CD4-positive, alpha-beta T cell (primary cell): ENCODE data around the gene MICALL2. TPM values are rescaled to one million over a fixed set of nuclear protein-coding genes. Genes with fewer than 3 reads are reported as not detected.
A peak's percentile ranks its signal among the peaks of the same experiment; 100 is the strongest.

Experiments used
- ATAC-seq: fragments of 200-7000 bp; cut with Tn5 transposase; one replicate; pipeline ENCODE4 v1.10.0; 2022; ENCODE audit warnings: mild to moderate bottlenecking; ENCODE audit not compliant: poor library complexity
- CTCF ChIA-PET: fragments of 350-600 bp; sonication (Branson Sonifier 250); formaldehyde crosslinking; loops from one replicate; lab custom pipeline; 2021; ENCODE audit warnings: antibody characterized with exemption, inconsistent platforms; lab: Charles Lee
- POLR2A ChIA-PET: fragments of 350-600 bp; sonication (Branson Sonifier 250); formaldehyde crosslinking; loops from one replicate; lab custom pipeline; 2021; ENCODE audit warnings: antibody characterized with exemption, inconsistent platforms; lab: Charles Lee
- DNase-seq, 14 experiments: peaks; one replicate each; pipeline ENCODE4 v3.0.0-alpha.2; 2013 to 2020; ENCODE audit warnings: mixed read lengths in 2 of 14
- H3K27ac ChIP-seq, 2 donors: one replicate each; pipeline versions ENCODE4 v1.5.1 to v1.7.0; 2013; ENCODE audit warnings: low read length in 2 of 2, low read depth in 1 of 2, mild to moderate bottlenecking in 1 of 2
- H3K27me3 ChIP-seq, 2 experiments: 1 replicate in 1 of 2; 2 replicates in 1 of 2; pipeline versions ENCODE4 v1.6.1 to v1.7.0; 2013; ENCODE audit warnings: low read length in 2 of 2, control low read depth in 1 of 2, mild to moderate bottlenecking in 1 of 2, moderate library complexity in 1 of 2; ENCODE audit not compliant: insufficient read depth in 2 of 2, control insufficient read depth in 1 of 2
- H3K36me3 ChIP-seq: one replicate; pipeline ENCODE4 v1.6.1; 2013; ENCODE audit warnings: low read length, control low read depth; ENCODE audit not compliant: insufficient read depth
- H3K4me1 ChIP-seq: one replicate; pipeline ENCODE4 v1.6.1; 2013; ENCODE audit warnings: low read length, control low read depth; ENCODE audit not compliant: insufficient read depth
- H3K4me3 ChIP-seq: one replicate; pipeline ENCODE4 v1.5.1; 2013; ENCODE audit warnings: mild to moderate bottlenecking, low read length, moderate library complexity
- H3K9me3 ChIP-seq, 2 experiments: 1 replicate in 1 of 2; 2 replicates in 1 of 2; pipeline versions ENCODE4 v1.6.1 to v1.7.0; 2013; ENCODE audit warnings: low read length in 2 of 2, mild to moderate bottlenecking in 2 of 2, control low read depth in 1 of 2, moderate library complexity in 1 of 2; ENCODE audit not compliant: control insufficient read depth in 1 of 2, insufficient read depth in 1 of 2
- H3K27ac Mint-ChIP-seq: one replicate; pipeline ENCODE4 v1.8.0; 2020; ENCODE audit warnings: mixed read lengths
- H3K27me3 Mint-ChIP-seq: one replicate; pipeline ENCODE4 v1.8.0; 2021; ENCODE audit warnings: mixed read lengths
- H3K36me3 Mint-ChIP-seq: one replicate; pipeline ENCODE4 v1.8.0; 2021; ENCODE audit warnings: low read depth, mixed read lengths
- H3K4me1 Mint-ChIP-seq: one replicate; pipeline ENCODE4 v1.8.0; 2021; ENCODE audit warnings: low read depth, mixed read lengths
- H3K4me3 Mint-ChIP-seq: one replicate; pipeline ENCODE4 v1.8.0; 2020; ENCODE audit warnings: mild to moderate bottlenecking, mixed read lengths
- H3K9me3 Mint-ChIP-seq: one replicate; pipeline ENCODE4 v1.8.0; 2020; ENCODE audit warnings: mixed read lengths
- CTCF ChIP-seq: fragments of 200-600 bp; IDR thresholded peaks from one replicate; pipeline ENCODE4 v1.8.0; 2022; ENCODE audit warnings: antibody characterized with exemption, mild to moderate bottlenecking
- intact Hi-C, 2 experiments: fragments of 100-400 bp; cut with DNase I in 1 of 2; cut with micrococcal nuclease in 1 of 2; formaldehyde crosslinking; loops; one replicate each; pipeline versions ENCODE4 v1.15.1 to v1.9.0; 2023 to 2025; cut with DNase I, micrococcal nuclease
- total RNA-seq, 174 experiments: library from RNA in 2 of 174; stranded (reverse) in 2 of 174; gene quantifications; one replicate each; pipeline ENCODE4 v1.2.3 and lab custom pipeline; 2021 to 2026

Gene MICALL2
- total RNA-seq, 2 experiments from 2014 or later = 1.9 to 2.2 TPM

- H3K27ac ChIP-seq = no peak overlapping the region
- peaks cover 27% of the 10 kb centered on the region for H3K4me1 Mint-ChIP-seq
- peak overlapping the region; percentile 74 for H3K4me3 ChIP-seq
- no peaks in the 10 kb centered on the region for H3K9me3 Mint-ChIP-seq
- CTCF ChIA-PET = interaction anchor here (1.0 to 1.5 kb wide), 2 partner anchors 29 to 51 kb away, joined by 3 read pairs; no protein-coding TSS in a partner anchor
- DNase-seq (peak in 1 of 14 experiments; percentile 4), ATAC-seq (no peak)
- intact Hi-C loops = loop anchor here in 1 of 2 experiments (10.0 kb wide), 1 partner anchor 741 kb away; the partner anchor contains the start of genes MRM2 and NUDT1
- no peaks in the 10 kb centered on the region for H3K9me3 ChIP-seq
- POLR2A ChIA-PET = interaction anchor here (1.4 kb wide), 1 partner anchor 29 kb away, joined by 3 read pairs; no protein-coding TSS in a partner anchor
- H3K36me3 ChIP-seq = peaks cover 35% of the 10 kb centered on the region
- peak overlapping the region; percentile 42 for H3K27ac Mint-ChIP-seq
- H3K27me3 ChIP-seq = no peaks in the 10 kb centered on the region
- H3K36me3 Mint-ChIP-seq = peaks cover 36% of the 10 kb centered on the region
- TF ChIP-seq CTCF = no peak
- peaks cover 57% of the 10 kb centered on the region for H3K4me1 ChIP-seq
- peaks cover 4% of the 10 kb centered on the region for H3K27me3 Mint-ChIP-seq
- peak overlapping the region; percentile 85 for H3K4me3 Mint-ChIP-seq
These were observed 44.1 kb upstream of the MICALL2 start for GRCh38 chr7:1503390-1503789.

GRCh38 chr7:1502845-1503244, 43.6 kb upstream of the MICALL2 start:
- peaks cover 41% of the 10 kb centered on the region for H3K36me3 Mint-ChIP-seq
- H3K4me1 Mint-ChIP-seq = peaks cover 24% of the 10 kb centered on the region
- Histone ChIP-seq H3K36me3 (peaks cover 40% of the 10 kb centered on the region), H3K4me3 (peak overlapping the region; percentile 74), H3K4me1 (peaks cover 56% of the 10 kb centered on the region), H3K27me3 (no peaks in the 10 kb centered on the region), H3K9me3 (no peaks in the 10 kb centered on the region), H3K27ac (no peak overlapping the region)
- no peak for TF ChIP-seq CTCF
- peaks cover 4% of the 10 kb centered on the region for H3K27me3 Mint-ChIP-seq
- ChIA-PET POLR2A (no interaction called here), CTCF (interaction anchor here (1.0 to 1.5 kb wide), 2 partner anchors 29 to 51 kb away, joined by 3 read pairs; no protein-coding TSS in a partner anchor)
- no peaks in the 10 kb centered on the region for H3K9me3 Mint-ChIP-seq
- intact Hi-C loops = loop anchor here in 1 of 2 experiments (10.0 kb wide), 1 partner anchor 742 kb away; the partner anchor contains the start of genes MRM2 and NUDT1
- DNase-seq (no peak), ATAC-seq (no peak)
- H3K4me3 Mint-ChIP-seq = peak overlapping the region; percentile 85
- peak overlapping the region; percentile 42 for H3K27ac Mint-ChIP-seq

GRCh38 chr7:1501487-1502270, 42.4 kb upstream of the MICALL2 start:
- no peak overlapping the region for H3K27ac ChIP-seq
- no peak for TF ChIP-seq CTCF
- Mint-ChIP-seq H3K27ac (peak overlapping the region; percentile 42), H3K27me3 (peaks cover under 1% of the 10 kb centered on the region), H3K9me3 (no peaks in the 10 kb centered on the region), H3K4me1 (peaks cover 19% of the 10 kb centered on the region), H3K36me3 (peaks cover 46% of the 10 kb centered on the region), H3K4me3 (peak overlapping the region; percentile 85)
- peaks cover 0 to 3% of the 10 kb centered on the region in 2 experiments for H3K9me3 ChIP-seq
- no peak for DNase-seq
- H3K4me1 ChIP-seq = peaks cover 45% of the 10 kb centered on the region
- no peak overlapping the region for H3K4me3 ChIP-seq
- H3K27me3 ChIP-seq = no peaks in the 10 kb centered on the region
- CTCF ChIA-PET = interaction anchor here (1.0 kb wide), 1 partner anchor 27 kb away, joined by 3 read pairs; no protein-coding TSS in a partner anchor
- no peak for ATAC-seq
- POLR2A ChIA-PET = no interaction called here
- intact Hi-C loops = loop anchor here in 1 of 2 experiments (10.0 kb wide), 1 partner anchor 743 kb away; the partner anchor contains the start of genes MRM2 and NUDT1
- H3K36me3 ChIP-seq = peaks cover 51% of the 10 kb centered on the region
